Fibroblast of peridontal ligament (primary cell): ENCODE measurements around the gene ESRP2.

Experiments used
- DNase-seq: peaks from one replicate; pipeline ENCODE4 v3.0.0-alpha.2; 2010; ENCODE audit errors: extremely low read depth

The ESRP2 gene

DNA sequence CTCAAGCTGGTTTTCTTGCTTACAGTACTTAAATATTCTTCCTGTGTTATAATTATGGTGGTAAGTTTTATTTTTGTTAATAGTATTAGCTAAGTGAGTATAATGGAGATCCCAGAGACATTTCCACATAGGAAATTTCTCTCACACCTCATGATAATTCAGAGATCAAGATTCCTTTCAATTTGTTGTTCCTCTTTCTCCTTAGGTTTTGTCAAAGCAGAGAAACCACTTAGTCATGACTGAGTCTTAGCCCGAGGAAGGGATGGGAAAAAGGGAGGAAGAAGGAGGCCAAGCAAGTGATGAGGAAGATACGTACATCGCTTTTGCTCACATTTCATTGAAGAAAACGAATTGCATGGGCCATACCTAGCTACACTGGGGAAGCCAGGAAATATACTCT is 18.4 kb downstream of the ESRP2 start:
- DNase-seq, result no peak

DNA sequence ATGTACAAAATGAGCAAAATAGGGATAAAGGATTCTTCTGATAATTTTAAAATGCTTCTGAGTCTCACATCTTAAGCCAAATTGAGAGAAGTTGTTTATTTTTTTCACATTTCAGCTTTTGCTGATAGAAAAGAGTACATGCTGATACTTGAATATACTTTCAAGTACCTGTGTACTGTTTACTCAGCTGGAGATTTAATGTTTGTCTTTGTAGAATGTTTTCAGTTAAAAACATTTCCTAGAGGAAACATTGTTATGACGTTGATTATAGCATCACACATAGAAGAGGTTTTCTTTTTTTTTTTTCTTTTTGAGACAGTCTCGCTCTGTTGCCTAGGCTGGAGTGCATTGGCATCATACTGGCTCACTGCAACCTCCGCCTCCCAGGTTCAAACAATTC is 19.7 kb downstream of the ESRP2 start:
- no peak for DNase-seq

DNA sequence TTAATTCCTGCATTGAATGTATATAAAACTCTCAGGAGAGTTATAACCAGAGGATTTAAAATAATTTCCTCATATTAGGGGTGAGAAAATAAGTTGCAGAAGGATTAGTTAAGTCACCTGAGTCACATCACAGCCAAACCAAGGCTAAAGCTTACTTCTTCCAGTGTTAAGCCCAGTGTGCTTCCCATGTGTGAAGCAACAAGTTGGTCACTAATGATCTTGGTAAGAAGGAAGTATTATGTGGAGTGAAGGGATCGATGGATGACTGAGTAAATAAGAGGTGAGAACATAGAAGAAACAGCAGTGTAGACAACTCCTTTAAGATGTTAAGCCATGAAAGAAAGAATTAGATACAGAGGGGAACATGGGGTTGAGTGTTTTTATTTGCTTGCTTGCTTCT is 20.6 kb downstream of the ESRP2 start:
- DNase-seq, result no peak

DNA sequence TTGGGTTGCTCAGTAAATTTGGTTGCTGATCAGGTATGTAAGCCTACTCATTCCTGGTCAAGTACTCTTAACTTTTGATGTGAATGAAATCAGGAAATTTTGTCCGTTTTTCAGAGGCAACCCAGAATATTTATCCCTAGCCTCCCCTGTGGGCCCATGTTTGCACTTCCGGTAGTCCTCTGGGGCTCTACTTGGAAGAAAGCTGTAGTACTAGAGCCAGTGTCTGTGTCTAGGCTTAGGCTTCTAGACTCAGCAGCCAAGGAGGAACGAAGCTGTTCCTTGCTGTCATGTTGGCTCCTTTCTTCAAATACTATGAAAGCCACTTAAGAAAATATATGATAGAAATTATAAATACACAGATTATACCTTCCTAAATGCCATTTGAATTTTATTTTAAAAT is 21.2 kb downstream of the ESRP2 start:
- DNase-seq, result no peak

DNA sequence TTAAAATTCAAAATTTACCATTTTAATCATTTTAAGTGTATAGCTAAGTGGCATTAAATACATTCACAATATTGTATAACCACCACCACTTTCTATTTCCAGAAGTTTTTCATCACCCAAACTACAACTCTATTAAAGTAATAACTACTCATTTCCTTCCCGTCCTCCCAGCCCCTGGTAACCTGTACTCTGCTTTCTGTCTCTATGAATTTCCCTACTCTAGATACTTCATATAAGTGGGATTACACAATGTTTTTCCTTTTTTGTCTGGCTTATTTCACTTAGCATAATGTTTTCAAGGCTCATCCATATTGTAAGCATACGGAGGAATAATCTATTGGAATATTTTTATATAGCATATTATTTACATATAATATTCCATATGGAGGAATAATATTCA is 29.7 kb downstream of the ESRP2 start:
- DNase-seq, result no peak

DNA sequence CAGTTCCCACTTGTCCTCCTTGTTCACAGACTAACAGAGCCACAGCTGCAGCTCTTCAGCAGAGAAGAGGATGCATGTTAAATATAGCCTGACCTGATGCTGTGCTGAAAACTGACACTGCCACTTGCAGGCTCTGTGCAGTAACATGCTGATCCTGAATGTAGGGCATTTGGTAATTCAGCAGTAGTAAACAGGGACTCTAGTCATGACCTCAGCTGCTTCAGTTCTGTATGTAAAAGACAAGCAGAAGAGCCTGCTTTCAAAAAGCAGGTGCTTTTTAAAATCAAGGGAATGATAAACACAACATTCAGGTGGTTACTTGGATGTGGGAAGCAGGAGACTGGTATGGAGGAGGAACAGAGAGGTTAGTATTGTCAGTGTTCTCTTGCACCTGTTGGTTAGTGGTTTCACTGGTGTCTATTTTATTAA is 33.8 kb downstream of the ESRP2 start:
- DNase-seq, result peak; percentile 44

DNA sequence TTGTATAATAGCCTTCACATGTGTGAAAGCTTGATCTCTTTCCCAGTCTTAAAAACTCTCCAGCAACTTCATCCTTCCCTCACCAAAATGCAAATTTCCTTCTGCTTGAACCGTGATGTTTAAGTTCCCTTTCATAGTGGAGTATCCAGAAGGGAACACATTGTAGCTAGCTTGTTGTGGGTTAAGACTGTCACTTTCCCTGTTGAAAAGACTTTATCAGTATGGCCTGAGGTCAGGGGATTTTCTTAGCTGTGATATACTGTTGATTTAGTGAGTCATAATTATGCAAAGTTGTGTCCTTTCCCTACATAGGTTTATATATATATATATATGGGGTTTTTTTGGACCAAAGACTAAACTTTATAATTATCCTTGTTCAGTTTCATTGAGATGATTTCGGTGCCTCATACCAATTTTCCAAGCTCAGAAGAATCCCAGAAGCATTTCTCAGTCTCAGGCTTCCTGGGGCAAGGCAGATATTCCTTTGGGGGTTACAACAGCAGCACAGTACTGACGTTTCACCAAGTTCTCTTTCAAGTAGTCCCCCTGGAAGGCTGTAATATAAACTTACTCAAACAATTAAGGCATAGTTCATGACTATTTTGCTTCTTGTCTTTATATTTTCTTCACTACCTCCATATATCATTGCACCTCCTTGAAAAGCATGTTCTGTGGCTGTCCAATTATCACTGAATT is 35.7 kb downstream of the ESRP2 start:
- peak; percentile 68 for DNase-seq

DNA sequence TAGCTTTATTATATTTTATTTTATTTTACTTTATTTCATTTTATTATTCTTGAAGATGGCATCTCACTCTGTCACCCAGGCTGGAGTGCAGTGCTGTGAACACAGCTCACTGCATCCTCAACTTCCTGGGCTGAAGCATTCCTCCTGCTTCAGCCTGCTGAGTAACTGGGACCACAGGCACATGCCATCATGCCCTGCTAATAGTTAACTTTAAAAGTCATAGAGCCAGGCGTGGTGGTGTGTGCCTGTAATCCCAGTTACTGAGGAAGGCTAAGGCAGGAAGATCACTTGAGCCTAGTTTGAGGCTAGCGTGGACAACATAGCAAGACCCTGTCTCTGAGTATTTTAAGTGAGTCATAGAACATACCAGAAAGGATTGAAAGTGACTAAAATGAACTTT is 38.7 kb downstream of the ESRP2 start:
- DNase-seq, result peak; percentile 12

DNA sequence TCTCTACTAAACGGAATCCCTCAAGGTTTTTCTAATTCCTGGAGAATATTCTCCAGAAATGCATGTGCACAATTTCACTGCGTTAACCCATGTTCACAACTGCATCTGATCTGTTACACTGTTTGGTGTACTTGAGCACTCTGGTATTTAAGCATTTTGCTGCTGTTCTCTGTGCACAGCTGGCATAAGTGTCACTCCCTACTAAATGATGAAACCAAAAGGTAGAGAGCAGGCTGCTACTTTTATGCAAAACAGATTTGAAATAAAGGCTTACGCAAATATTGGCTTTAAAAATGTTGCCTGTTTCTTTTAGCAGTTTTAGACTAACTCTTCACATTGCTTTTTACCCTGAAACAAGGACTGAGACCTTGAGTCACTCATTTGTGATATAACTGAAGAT is 41.7 kb downstream of the ESRP2 start:
- DNase-seq, result no peak

DNA sequence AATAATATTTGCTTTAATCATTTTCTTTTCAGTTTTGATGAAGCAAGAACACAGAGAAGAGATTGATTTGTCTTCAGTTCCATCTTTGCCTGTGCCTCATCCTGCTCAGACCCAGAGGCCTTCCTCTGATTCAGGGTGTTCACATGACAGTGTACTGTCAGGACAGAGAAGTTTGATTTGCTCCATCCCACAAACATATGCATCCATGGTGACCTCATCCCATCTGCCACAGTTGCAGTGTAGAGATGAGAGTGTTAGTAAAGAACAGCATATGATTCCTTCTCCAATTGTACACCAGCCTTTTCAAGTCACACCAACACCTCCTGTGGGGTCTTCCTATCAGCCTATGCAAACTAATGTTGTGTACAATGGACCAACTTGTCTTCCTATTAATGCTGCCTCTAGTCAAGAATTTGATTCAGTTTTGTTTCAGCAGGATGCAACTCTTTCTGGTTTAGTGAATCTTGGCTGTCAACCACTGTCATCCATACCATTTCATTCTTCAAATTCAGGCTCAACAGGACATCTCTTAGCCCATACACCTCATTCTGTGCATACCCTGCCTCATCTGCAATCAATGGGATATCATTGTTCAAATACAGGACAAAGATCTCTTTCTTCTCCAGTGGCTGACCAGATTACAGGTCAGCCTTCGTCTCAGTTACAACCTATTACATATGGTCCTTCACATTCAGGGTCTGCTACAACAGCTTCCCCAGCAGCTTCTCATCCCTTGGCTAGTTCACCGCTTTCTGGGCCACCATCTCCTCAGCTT is 45.0 kb downstream of the ESRP2 start:
- DNase-seq, result peak; percentile 25

DNA sequence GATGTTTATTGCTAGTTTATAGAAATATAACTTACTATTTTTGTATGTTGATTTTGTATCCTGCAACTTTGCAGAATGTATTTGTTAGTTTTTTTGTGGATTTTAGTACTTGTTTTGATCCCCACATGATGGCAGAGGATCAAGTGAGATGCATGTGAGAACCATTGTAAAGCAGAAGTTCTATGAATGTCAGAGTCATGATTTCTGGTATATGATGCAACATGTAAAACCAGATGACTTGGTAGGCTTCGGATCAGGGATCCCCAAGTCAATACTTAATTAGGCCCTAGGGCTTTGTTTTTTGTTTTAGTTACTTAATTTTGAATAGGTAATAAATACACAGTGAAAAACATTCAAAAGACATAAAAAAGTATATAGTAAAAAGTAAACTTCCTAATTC is 45.8 kb downstream of the ESRP2 start:
- DNase-seq, result peak; percentile 18

DNA sequence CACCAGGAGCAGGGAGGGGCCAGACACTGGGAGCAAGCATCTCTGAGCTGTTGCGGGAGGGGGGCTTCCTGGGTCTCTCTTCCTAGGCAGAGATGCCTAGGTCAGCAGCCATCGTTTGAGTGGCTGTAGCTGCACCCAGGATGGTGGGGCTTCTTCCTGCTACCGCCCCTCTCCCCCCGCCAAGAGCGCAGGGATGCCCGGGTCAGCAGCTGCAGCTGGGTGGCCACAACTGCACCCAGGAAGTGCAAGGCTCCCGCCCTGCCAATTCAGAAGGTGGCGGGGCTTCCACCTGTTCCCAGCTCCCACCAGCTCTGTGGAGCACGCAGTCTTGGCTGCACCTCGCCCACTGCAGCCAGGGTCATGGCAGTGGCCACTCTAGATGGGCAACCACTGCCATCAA is 47.8 kb downstream of the ESRP2 start:
- no peak for DNase-seq

DNA sequence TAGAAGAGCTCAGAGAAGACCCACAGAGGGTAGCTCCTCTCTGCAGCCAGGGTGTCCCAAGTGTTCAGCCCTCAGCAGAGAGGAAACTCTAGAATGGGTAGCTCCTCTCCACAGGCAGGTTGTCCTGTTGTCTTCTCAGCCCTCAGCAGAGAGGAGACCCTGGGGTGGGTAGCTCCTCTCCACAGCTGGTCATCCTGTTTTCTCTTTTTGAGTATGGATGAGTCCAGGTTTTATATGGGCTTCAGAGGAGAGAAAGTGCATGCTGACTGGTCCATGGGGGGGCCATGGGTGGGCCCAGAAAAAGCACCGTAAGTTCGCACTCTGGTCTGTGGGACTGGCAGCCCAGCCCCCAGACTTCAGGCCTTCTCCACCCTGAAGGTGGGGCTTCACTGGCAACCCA is 48.4 kb downstream of the ESRP2 start:
- no peak for DNase-seq

DNA sequence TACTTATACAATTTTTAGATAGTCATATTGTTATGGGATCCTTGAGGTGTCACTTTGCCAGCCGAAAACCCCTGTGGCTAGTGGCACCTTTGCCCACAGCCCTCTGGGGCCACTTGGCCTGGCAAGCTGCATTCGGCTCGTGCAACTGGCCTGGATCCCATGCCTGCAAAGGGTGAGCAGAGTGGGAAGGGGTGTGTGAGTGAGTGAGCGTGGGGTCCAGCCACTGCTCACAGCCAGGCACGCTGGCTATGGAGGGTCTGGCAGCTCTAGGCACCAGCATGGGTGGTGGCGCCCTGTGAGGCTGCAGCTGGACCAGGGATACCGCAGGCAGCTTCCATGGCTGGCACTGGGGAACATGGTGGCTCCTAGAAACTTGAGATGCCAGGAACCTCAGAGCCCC is 49.0 kb downstream of the ESRP2 start:
- DNase-seq, result no peak

DNA sequence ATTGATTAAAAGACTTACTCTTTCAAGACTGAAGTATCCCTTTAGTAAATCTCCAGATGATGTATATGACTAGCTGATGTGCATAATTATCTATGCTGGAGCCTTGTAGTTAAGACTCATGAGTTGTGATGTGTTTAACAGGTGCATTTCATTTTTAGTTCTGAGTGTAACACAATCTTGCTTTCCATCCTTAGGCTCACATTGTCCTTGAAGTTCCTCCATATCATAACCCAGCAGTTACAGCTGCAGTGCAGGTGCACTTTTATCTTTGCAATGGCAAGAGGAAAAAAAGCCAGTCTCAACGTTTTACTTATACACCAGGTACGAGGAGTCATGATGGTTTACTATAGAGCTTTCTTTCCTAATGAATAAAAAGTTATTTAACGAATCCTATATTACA is 52.9 kb downstream of the ESRP2 start:
- no peak for DNase-seq

DNA sequence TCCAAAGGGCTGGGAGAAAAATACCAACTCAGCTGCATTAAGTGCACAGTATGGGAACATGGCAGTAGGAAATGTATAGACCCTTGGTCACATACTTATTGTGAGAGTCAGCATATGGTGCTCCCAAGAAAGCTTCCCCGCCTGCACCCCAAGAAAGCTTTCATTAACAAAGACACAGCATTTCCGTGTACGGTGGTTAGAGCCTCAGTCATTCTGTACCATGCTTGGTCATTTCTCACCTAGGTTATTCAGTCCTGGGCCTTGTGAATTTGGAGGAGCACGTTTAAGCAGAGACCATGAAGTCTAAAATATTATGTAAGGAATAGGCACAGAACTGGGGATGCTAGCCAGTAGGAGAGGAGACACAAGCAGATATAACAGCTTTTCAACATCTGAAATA is 56.1 kb downstream of the ESRP2 start:
- no peak for DNase-seq

DNA sequence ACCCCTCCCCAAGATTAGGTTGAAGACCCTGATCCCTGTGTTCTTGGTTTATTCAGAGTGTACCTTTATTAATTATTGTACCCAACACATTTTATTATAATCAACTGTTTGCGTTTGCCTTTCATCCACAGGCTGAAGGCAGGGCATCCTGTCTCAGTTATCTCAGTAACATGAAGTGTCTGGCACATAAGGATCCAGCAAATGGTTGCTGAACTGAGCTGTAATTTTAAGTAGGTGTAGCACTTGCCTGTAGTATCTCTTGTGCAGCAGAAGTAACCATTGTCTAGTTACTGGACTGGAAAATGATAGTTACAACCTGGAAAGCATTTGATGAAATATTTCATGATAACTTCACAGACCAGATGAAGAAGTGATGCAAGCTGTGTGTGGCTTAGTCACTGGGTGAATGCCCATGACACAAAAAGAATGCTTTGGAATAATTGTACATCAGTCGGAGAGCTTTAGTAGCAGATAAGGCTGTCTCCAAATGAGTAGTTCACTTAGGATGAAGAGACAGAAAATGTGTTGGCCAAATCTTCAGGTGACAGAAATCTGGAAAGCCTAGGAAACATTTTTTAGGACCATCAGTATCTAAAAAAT is 56.6 kb downstream of the ESRP2 start:
- peak; percentile 14 for DNase-seq
